DOHH2 (cell line): Measurements from ENCODE around the gene NOL9.
"Not testable (repeated sequence)": the region's sequence is repeated elsewhere in the genome, so short reads cannot be mapped to it uniquely, and the experiment has no call there.

ENCODE experiments used
- H3F3A ChIP-seq: fragments of 200-600 bp; sonication (generic), shearing (Covaris generic); 2 replicates; pipeline ENCODE4 v1.6.0; 2016; ENCODE audit warnings: antibody characterized with exemption, mild to moderate bottlenecking; ENCODE audit not compliant: control insufficient read depth, insufficient read depth
- H3K27ac ChIP-seq: fragments of 200-600 bp; sonication (generic); 2 replicates; pipeline ENCODE4 v1.5.1; 2014; ENCODE audit warnings: low read depth, mild to moderate bottlenecking, low read length, moderate library complexity
- H3K27me3 ChIP-seq: fragments of 200-600 bp; sonication (generic); 2 replicates; pipeline ENCODE4 v1.6.1; 2014; ENCODE audit warnings: mild to moderate bottlenecking, low read length, mixed read lengths; ENCODE audit not compliant: control insufficient read depth
- H3K36me3 ChIP-seq: fragments of 200-600 bp; sonication (generic); 2 replicates; pipeline ENCODE4 v1.6.1; 2014; ENCODE audit warnings: mild to moderate bottlenecking, low read length, moderate library complexity, mixed read lengths; ENCODE audit not compliant: control insufficient read depth
- H3K4me1 ChIP-seq: fragments of 200-600 bp; sonication (generic); 2 replicates; pipeline ENCODE4 v1.6.1; 2014; ENCODE audit warnings: mild to moderate bottlenecking, low read length, mixed read lengths; ENCODE audit not compliant: control insufficient read depth
- H3K4me2 ChIP-seq: fragments of 200-600 bp; sonication (generic); 2 replicates; pipeline ENCODE4 v1.6.0; 2014; ENCODE audit warnings: mild to moderate bottlenecking, low read length, moderate library complexity
- H3K4me3 ChIP-seq: fragments of 200-600 bp; sonication (generic); 2 replicates; pipeline ENCODE4 v1.5.1; 2014; ENCODE audit warnings: mild to moderate bottlenecking, low read length, mixed read lengths
- H3K79me2 ChIP-seq: fragments of 200-600 bp; sonication (generic); 2 replicates; pipeline ENCODE4 v1.6.1; 2014; ENCODE audit warnings: mild to moderate bottlenecking, low read length, mixed read lengths; ENCODE audit not compliant: control insufficient read depth
- H3K9me2 ChIP-seq: fragments of 200-600 bp; sonication (generic); replicated peaks from 2 replicates; pipeline ENCODE4 v1.6.1; 2014; ENCODE audit warnings: mild to moderate bottlenecking, low read length, mixed read lengths; ENCODE audit not compliant: control insufficient read depth
- H3K9me3 ChIP-seq: fragments of 200-600 bp; sonication (generic); 2 replicates; pipeline ENCODE4 v1.6.1; 2014; ENCODE audit warnings: antibody characterized with exemption, low read length, mixed read lengths; ENCODE audit not compliant: control insufficient read depth, insufficient read depth
- H4K20me1 ChIP-seq: fragments of 200-600 bp; sonication (generic); 2 replicates; pipeline ENCODE4 v1.6.0; 2014; ENCODE audit warnings: low read depth, mild to moderate bottlenecking, antibody characterized with exemption, low read length, moderate library complexity; ENCODE audit not compliant: control insufficient read depth, insufficient read depth
- CTCF ChIP-seq: fragments of 200-600 bp; sonication (generic); IDR thresholded peaks from one replicate; pipeline ENCODE4 v1.5.1; 2014; ENCODE audit warnings: antibody characterized with exemption, mild to moderate bottlenecking, low read depth, low read length; ENCODE audit not compliant: poor library complexity, severe bottlenecking
- EZH2phosphoT487 ChIP-seq: fragments of 200-600 bp; sonication (generic); IDR thresholded peaks from 2 replicates; pipeline ENCODE4 v1.6.1; 2017; ENCODE audit warnings: borderline replicate concordance, mild to moderate bottlenecking, antibody characterized with exemption, low read length, moderate library complexity, mixed read lengths

Gene NOL9

GRCh38 chr1:6601923-6602668 is 47.8 kb upstream of the NOL9 start:
- peaks cover 25% of the 10 kb centered on the region for H3K79me2 ChIP-seq
- peak overlapping the region; percentile 80 for H3K4me3 ChIP-seq
- H3K4me2 ChIP-seq = peak overlapping the region; percentile 93
- H3F3A ChIP-seq = peaks cover 10% of the 10 kb centered on the region
- TF ChIP-seq CTCF (peak; percentile 24), EZH2phosphoT487 (no peak)
- H3K9me2 ChIP-seq = no peaks in the 10 kb centered on the region
- H3K27ac ChIP-seq = no peak overlapping the region
- peaks cover 43% of the 10 kb centered on the region for H3K27me3 ChIP-seq
- H3K4me1 ChIP-seq = peaks cover 45% of the 10 kb centered on the region
- peaks cover 9% of the 10 kb centered on the region; the same call in 1 of the 2 replicates for H3K36me3 ChIP-seq
- peaks cover 10% of the 10 kb centered on the region; the same call in 1 of the 2 replicates for H4K20me1 ChIP-seq
- H3K9me3 ChIP-seq = no peaks in the 10 kb centered on the region

GRCh38 chr1:6601049-6601922 is 47.0 kb upstream of the NOL9 start:
- H3K4me3 ChIP-seq = peak overlapping the region; percentile 80
- TF ChIP-seq CTCF (peak; percentile 37), EZH2phosphoT487 (no peak)
- H3K4me2 ChIP-seq = peak overlapping the region; percentile 93
- no peak overlapping the region for H3K27ac ChIP-seq
- H3F3A ChIP-seq = peaks cover 10% of the 10 kb centered on the region
- peaks cover 43% of the 10 kb centered on the region for H3K27me3 ChIP-seq
- no peaks in the 10 kb centered on the region for H3K9me3 ChIP-seq
- peaks cover 10% of the 10 kb centered on the region; the same call in 1 of the 2 replicates for H4K20me1 ChIP-seq
- H3K36me3 ChIP-seq = peaks cover 10% of the 10 kb centered on the region; the same call in 1 of the 2 replicates
- peaks cover 45% of the 10 kb centered on the region for H3K4me1 ChIP-seq
- peaks cover 25% of the 10 kb centered on the region for H3K79me2 ChIP-seq
- no peaks in the 10 kb centered on the region for H3K9me2 ChIP-seq

- H3K36me3 ChIP-seq = peaks cover 10% of the 10 kb centered on the region; the same call in 1 of the 2 replicates
- H3K27me3 ChIP-seq = peaks cover 43% of the 10 kb centered on the region
- H3K4me1 ChIP-seq = peaks cover 45% of the 10 kb centered on the region
- H3K9me3 ChIP-seq = no peaks in the 10 kb centered on the region
- H4K20me1 ChIP-seq = peaks cover 10% of the 10 kb centered on the region; the same call in 1 of the 2 replicates
- peaks cover 10% of the 10 kb centered on the region for H3F3A ChIP-seq
- TF ChIP-seq CTCF = no peak
- no peak for TF ChIP-seq EZH2phosphoT487
- H3K27ac ChIP-seq = no peak overlapping the region
- peaks cover 25% of the 10 kb centered on the region for H3K79me2 ChIP-seq
- no peaks in the 10 kb centered on the region for H3K9me2 ChIP-seq
- peak overlapping the region; percentile 80 for H3K4me3 ChIP-seq
- H3K4me2 ChIP-seq = peak overlapping the region; percentile 93
Measured at GRCh38 chr1:6600410-6601048, 46.2 kb upstream of the NOL9 start.

GRCh38 chr1:6599991-6600390 is 45.7 kb upstream of the NOL9 start:
- peak overlapping the region; percentile 93 for H3K4me2 ChIP-seq
- peaks cover 13% of the 10 kb centered on the region; the same call in 1 of the 2 replicates for H3K36me3 ChIP-seq
- peaks cover 13% of the 10 kb centered on the region for H3F3A ChIP-seq
- H3K27ac ChIP-seq, H3K9me3 ChIP-seq, H3K9me2 ChIP-seq, H4K20me1 ChIP-seq: not testable (repeated sequence)
- peaks cover 25% of the 10 kb centered on the region for H3K79me2 ChIP-seq
- peaks cover 45% of the 10 kb centered on the region for H3K4me1 ChIP-seq
- peaks cover 43% of the 10 kb centered on the region for H3K27me3 ChIP-seq
- peak overlapping the region; percentile 80 for H3K4me3 ChIP-seq
